Activated naive CD4-positive, alpha-beta T cell treated with Interleukin-2 at 50 U/mL for 16 hours (primary cell): ENCODE results near the gene PDE8A.
A peak's percentile ranks its signal among the peaks of the same experiment; 100 is the strongest.
"Not testable (repeated sequence)": the region's sequence is repeated elsewhere in the genome, so short reads cannot be mapped to it uniquely, and the experiment has no call there.

ENCODE experiments used
- DNase-seq: peaks from one replicate; pipeline ENCODE4 v3.0.0-alpha.2; 2020

PDE8A gene

GRCh38 chr15:84961114-84961452, 20.6 kb upstream of the PDE8A start:
- DNase-seq, result no peak

- DNase-seq, result no peak
These were observed 19.9 kb upstream of the PDE8A start for GRCh38 chr15:84961707-84962106.

GRCh38 chr15:84962955-84963354, 18.7 kb upstream of the PDE8A start:
- DNase-seq, result no peak

GRCh38 chr15:84967380-84967779, 14.3 kb upstream of the PDE8A start:
- DNase-seq, result no peak

GRCh38 chr15:84968301-84968700, 13.4 kb upstream of the PDE8A start:
- DNase-seq, result no peak

GRCh38 chr15:84969257-84969656, 12.4 kb upstream of the PDE8A start:
- DNase-seq, result no peak

GRCh38 chr15:84970843-84971242, 10.8 kb upstream of the PDE8A start:
- no peak for DNase-seq

GRCh38 chr15:84973492-84974460, 7.9 kb upstream of the PDE8A start:
- DNase-seq, result no peak

GRCh38 chr15:84975871-84976351, 5.7 kb upstream of the PDE8A start:
- no peak for DNase-seq

- DNase-seq, result no peak
These were observed 4.8 kb upstream of the PDE8A start for GRCh38 chr15:84976746-84977345.

- no peak for DNase-seq
These were observed 2.0 kb upstream of the PDE8A start for GRCh38 chr15:84979651-84980050.

GRCh38 chr15:84980196-84981053, 1.2 kb upstream of the PDE8A start:
- peak; percentile 88 for DNase-seq

GRCh38 chr15:84981054-84981710, 474 bp upstream of the PDE8A start:
- peak; percentile 97 for DNase-seq

- peak; percentile 52 for DNase-seq
These were observed 755 bp downstream of the PDE8A start for GRCh38 chr15:84982301-84982920.

GRCh38 chr15:84983294-84983693, 1.6 kb downstream of the PDE8A start:
- no peak for DNase-seq

- no peak for DNase-seq
These were observed 2.1 kb downstream of the PDE8A start for GRCh38 chr15:84983711-84984110.

- no peak for DNase-seq
These were observed 3.5 kb downstream of the PDE8A start for GRCh38 chr15:84985158-84985557.

- DNase-seq, result not testable (repeated sequence)
These were observed 5.7 kb downstream of the PDE8A start for GRCh38 chr15:84987351-84987750.

- DNase-seq, result no peak
These were observed 6.4 kb downstream of the PDE8A start for GRCh38 chr15:84987949-84988624.

- no peak for DNase-seq
These were observed 7.4 kb downstream of the PDE8A start for GRCh38 chr15:84988909-84989644.

- no peak for DNase-seq
These were observed 8.9 kb downstream of the PDE8A start for GRCh38 chr15:84990507-84990906.
